Measurements from ENCODE around the gene FLYWCH1.

The FLYWCH1 gene

GRCh38 chr16:2950353-2950724, 38.6 kb downstream of the FLYWCH1 start:
- DNase-seq (ENCODE audit: extremely low read depth in 1 of 2, low read depth in 1 of 2), result no peak

DNA sequence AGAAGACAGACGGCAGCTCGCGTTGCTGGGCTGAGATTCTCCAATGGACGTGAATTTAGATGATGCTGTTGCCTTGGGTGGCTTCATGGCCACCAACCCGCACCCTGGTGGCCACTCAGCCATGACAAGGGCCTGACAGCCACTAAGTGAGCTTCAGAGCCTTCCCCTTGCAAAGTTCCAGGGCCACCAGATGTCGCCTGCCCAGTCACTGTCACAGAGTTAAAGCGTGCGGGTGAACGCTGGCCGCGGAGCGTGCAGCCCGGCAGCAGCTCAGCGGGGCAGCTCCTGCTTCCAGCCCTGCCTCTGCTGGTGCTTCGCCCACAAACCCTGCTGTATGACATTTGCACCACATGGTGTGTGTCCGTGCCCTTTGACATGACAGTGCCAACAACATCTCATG, 39.0 kb downstream of the FLYWCH1 start:
- no peak for DNase-seq (ENCODE audit: extremely low read depth in 1 of 2, low read depth in 1 of 2)

- DNase-seq (ENCODE audit: extremely low read depth in 1 of 2, low read depth in 1 of 2), result no peak
These were observed 40.9 kb downstream of the FLYWCH1 start for GRCh38 chr16:2952679-2953078.

- no peak for DNase-seq (ENCODE audit: extremely low read depth in 1 of 2, low read depth in 1 of 2)
These were observed 42.2 kb downstream of the FLYWCH1 start for GRCh38 chr16:2953706-2954627.

- DNase-seq (ENCODE audit: extremely low read depth in 1 of 2, low read depth in 1 of 2), result no peak
These were observed 43.1 kb downstream of the FLYWCH1 start for GRCh38 chr16:2954656-2955381.

DNA sequence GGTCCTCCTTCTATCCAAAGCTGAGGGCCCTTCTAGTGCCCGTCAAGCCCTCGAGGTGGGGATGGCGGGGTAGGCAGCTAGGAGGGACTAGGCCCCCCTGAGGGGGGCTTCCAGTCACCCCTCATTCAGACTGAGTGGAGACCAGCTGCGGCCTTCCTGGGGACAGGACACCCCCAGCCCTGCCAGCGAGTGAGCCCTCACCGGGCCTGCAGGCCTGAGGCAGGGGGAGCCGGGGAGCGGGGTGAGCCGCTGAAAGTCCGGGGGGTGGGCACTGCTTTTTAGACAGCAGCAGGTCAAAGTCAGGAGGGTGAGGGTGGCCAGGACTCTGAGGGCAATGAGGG, 43.7 kb downstream of the FLYWCH1 start:
- no peak for DNase-seq (ENCODE audit: extremely low read depth in 1 of 2, low read depth in 1 of 2)

DNA sequence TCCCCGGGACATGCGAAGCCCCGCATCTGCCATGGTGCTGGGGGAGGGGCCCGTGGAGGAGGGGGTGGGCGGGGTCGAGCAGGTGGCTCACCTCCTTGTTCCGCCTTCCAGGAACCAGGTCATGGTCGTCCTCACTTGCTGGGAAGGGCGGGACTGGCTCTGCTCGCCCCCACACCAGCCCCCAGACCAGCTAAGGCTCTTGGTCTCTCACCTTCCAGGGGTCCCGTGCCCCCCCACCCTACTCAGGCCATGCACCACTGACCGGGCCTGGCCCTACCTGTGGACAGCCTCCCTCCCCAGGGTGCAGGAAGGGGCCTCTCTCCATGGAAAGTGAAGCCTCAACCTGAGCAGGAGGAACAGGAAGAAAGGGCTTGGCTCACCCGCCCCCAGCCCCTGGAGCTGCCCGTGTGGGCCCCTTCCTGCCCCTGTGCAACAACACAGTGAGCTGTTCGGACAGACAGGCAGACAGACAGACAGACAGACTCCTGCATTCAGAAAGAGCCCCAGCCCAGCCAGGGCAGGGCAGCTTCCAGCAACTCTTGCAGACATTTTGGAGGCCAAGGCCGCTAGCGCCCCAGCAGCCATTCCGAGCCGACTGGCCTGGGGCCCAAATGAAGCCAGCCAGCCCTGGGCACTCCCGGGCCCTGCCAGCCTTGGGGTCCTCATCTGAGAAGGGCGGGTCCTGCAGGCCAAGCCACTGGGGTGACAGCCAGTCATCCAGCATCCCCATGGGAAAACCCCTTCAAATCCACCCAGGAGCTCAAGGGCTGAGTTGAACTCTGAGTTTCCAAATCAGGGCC, 44.2 kb downstream of the FLYWCH1 start:
- no peak for DNase-seq (ENCODE audit: extremely low read depth in 1 of 2, low read depth in 1 of 2)

DNA sequence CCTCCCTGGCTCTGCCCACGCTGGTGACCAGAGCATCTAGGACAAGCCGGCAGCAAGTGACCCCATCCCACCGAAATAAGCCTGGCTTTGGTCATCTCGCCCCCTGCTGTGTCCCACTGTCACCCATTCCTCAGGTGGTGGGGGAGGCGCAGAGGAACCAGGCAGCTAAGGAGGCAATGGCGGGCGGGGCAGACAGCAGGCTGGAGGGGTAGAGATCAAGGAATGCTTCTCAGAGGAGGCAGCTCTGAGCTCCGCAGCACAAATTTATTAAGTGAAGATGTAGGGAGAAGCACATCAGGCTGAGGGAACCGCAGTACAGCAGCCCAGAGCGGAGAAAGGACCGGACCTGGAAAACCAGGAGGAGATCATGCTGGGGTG, 44.8 kb downstream of the FLYWCH1 start:
- no peak for DNase-seq (ENCODE audit: extremely low read depth in 1 of 2, low read depth in 1 of 2)

DNA sequence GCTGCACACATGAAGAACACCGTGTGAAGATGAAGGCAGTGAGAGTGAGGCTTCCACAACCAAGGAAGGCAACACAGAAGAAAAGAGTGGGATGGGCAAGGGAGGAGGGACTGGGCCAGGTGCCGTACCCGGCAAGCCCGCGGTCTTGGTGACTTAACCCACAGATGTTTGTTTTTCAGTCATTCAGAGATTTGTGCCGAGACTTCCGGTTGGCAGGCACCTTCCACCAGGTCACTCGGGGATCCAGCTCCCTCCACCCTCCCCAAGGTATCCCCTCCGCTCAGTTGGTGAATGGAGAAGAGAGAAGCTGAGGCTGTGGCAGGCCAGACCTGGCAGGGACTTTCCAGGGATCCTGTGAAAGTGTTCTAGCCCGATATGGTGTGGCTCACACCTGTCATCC, 47.5 kb downstream of the FLYWCH1 start:
- DNase-seq (ENCODE audit: extremely low read depth in 1 of 2, low read depth in 1 of 2), result no peak

DNA sequence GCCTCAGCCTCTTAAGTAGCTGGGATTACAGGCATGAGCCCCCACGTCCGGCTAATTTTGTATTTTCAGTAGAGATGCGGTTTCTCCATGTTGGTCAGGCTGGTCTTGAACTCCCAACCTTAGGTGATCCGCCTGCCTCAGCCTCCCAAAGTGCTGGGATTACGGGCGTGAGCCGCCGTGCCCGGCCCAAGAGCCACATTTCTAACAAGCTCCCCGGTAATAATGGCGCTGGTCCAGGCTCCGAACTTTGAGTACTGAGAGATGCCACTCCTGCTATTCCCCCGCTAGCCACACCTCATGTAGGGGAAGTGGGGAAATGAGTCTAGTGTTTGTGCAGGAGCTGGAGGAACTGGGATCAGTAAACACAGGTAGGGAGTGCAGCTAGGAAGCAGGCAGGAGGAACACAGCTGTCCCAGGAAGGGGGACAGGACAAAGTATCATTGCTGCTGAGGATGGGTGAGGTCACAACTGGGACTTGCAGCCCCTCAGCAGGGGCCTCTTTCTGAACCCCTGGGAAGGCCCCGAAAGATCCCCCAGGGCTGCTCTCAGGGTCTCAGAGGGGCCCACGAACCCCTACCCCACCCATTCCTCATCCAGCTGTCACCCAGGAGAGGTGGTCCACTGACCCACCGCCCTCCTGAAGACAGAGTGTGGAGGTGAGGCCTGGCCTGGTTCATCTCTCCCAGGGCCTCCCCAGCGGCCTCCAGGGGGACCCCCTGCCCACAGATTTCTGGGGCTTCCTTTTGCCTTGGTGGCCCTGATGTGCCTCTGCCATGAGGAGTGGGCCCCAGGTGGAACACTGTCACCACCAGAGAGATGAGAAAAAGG, 48.7 kb downstream of the FLYWCH1 start:
- DNase-seq (ENCODE audit: extremely low read depth in 1 of 2, low read depth in 1 of 2), result no peak

- no peak for DNase-seq (ENCODE audit: extremely low read depth in 1 of 2, low read depth in 1 of 2)
These were observed 50.8 kb downstream of the FLYWCH1 start for GRCh38 chr16:2962334-2963073.

GRCh38 chr16:2963074-2963722, 51.5 kb downstream of the FLYWCH1 start:
- no peak for DNase-seq (ENCODE audit: extremely low read depth in 1 of 2, low read depth in 1 of 2)

DNA sequence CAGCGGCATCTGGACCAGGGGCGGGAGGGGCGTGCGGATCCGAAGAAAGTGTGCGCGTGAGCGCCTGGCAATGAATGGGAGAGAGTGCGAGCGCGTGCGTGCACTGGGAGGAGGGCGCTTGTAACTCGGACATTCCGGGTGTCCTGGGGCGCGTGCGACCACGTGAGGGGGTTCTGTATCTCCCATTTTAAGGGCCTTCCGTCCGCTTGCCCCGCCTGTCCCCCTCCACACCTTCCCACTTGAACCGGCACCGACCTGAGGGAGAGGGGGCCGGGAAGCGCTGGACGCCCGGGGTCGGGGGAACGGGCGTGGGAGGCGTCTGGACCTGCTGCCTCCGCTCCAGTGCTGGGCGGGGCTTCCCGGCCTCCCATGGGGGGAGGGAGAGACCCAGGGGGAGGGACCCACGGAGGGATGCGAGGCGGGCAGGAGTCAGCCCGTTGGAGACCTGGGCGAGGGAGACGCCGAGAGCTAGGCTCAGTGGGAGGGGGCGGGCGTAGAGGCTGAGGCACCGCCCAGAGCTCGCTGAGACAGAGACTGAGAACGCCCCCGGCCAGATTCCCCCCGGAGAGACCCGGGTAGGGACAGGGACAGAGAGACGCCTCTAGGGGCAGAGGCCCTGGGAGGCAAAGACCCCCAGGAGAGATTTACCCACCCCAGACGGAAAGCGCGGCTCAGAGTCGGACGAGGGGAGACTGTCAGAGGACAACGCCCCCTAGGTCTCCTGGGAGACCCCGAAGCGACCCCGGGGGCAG, 52.2 kb downstream of the FLYWCH1 start, which contains the start of gene KREMEN2:
KREMEN2 (plus strand) TSS at position 553 of the 752 bp plus-strand sequence. CDS start 246 bp downstream, outside the sequence.
- no peak for DNase-seq (ENCODE audit: extremely low read depth in 1 of 2, low read depth in 1 of 2)

DNA sequence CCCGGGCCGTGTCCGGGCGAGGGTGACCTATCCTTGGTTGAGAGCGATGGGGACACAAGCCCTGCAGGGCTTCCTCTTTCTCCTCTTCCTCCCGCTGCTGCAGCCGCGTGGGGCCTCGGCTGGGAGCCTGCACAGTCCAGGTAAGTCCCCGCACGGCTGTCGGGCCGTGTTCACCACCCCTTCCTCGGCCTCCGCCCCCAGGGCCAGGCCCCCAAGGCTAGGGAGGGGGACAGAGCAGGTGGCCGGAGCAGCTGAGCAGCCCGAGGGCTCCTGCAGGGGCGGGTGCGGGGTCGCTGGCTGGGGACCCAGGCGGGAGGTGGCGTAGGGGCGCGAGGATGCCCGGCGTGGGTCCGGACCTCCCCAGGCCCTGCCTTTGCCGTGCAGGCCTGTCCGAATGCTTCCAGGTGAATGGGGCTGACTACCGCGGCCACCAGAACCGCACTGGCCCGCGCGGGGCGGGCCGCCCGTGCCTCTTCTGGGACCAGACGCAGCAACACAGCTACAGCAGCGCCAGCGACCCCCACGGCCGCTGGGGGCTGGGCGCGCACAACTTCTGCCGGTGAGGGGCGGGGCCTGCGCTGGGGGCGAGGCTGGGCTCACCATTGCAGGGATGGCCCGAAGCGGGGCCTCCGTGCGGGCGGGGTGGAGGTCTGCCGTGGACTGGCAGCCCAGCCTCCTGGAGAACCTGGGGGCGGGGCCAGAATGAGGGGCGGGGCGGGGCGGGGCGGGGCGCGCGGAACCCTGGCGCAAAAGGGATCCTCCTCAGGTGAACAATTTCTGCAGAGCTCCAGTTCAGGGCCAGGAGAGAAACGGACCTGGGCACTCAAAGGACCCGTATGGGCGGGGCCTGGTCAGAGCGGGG, 53.0 kb downstream of the FLYWCH1 start:
- DNase-seq (ENCODE audit: extremely low read depth in 1 of 2, low read depth in 1 of 2), result no peak

- no peak for DNase-seq (ENCODE audit: extremely low read depth in 1 of 2, low read depth in 1 of 2)
These were observed 54.5 kb downstream of the FLYWCH1 start for GRCh38 chr16:2966043-2966807.

GRCh38 chr16:2966808-2967191, 55.1 kb downstream of the FLYWCH1 start:
- DNase-seq (ENCODE audit: extremely low read depth in 1 of 2, low read depth in 1 of 2), result no peak

DNA sequence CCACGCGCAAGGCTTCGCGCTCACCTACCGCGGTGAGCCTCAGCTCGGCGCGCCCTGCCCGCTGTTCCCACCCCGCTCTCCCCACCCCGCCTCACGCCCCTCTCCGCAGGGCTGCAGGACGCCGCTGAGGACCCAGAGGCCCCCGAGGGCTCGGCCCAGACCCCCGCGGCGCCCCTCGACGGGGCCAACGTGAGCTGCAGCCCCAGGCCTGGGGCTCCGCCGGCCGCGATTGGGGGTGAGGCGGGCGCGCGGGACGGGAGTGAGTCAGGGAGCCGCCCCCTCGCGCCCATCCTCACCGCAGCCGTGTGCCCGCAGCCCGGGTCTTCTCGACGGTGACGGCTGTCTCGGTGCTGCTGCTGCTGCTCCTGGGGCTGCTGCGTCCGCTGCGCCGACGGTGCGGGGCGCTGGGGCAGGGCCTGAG, 55.5 kb downstream of the FLYWCH1 start:
- no peak for DNase-seq (ENCODE audit: extremely low read depth in 1 of 2, low read depth in 1 of 2)

Measured in activated CD8-positive, alpha-beta memory T cell treated with anti-CD3 and anti-CD28 coated beads for 1 hour (primary cell).